Measurements from ENCODE around the gene C18orf54. TPM values are rescaled to one million over a fixed set of nuclear protein-coding genes. Genes with fewer than 3 reads are reported as not detected.

Gene C18orf54
- total and polyA plus RNA-seq, 2 donors (not counting 3 experiments of a cell fraction or from before 2014, with no cell fraction given) = 4.2 to 21.4 TPM

DNA sequence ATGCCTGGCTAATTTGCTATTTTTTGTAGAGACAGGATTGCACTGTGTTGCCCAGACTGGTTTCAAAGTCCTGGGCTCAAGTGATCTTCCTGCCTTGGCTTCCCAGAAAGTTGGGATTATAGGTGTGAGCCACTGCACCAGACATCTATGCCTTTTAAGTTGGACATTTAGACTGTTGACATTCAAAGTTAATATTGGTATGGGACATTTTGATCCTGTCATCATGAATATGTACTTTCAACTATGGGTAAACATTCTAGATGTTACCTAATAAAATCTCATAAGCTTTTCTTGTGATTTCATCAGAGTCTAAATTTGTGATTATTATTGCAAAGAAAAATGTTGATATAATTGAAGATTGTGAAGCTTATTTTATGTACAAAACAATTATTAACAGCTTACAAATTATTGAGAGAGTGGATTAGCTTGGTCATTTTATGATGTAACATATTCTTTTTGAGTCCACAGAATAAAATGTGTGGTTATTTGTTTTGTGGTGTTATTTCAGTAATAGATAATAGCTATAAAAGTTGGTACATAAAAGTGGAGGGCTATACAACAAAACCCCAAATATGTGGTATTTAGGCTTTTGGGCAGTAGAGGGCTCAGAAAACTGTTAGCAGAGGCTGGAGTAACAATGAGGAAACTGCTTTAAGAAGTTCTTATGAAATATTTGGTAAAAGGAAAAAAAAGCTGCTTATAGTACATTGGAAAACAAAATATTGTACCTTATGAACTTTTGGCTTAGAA, 41.5 kb upstream of the C18orf54 start:
- FAIRE-seq = no peak
- Histone ChIP-seq H3K9me3 (replicated peaks; ENCODE audit: control insufficient read depth, insufficient read depth, low read length) (no peaks in the 10 kb centered on the region), H3K36me3 (ENCODE audit: control insufficient read depth in 2 of 2, extremely low read depth in 1 of 2, insufficient read depth in 2 of 2, low read length in 2 of 2) (no peaks in the 10 kb centered on the region), H3K79me2 (ENCODE audit: control insufficient read depth, insufficient read depth, low read length) (no peaks in the 10 kb centered on the region), H3K4me3 (replicated peaks in 1 of 3; ENCODE audit: insufficient read depth in 1 of 3, low read depth in 1 of 3, low read length in 3 of 3) (no peak overlapping the region), H3K4me1 (ENCODE audit: control insufficient read depth, extremely low read depth, insufficient read depth, low read length) (no peaks in the 10 kb centered on the region), H3K27ac (ENCODE audit: insufficient read depth, low read depth, low read length) (no peak overlapping the region), H4K20me1 (replicated peaks; ENCODE audit: control insufficient read depth, extremely low read depth, insufficient read depth, low read length) (no peaks in the 10 kb centered on the region), H3K9ac (replicated peaks; ENCODE audit: extremely low read depth, insufficient read depth, low read length) (no peak overlapping the region), H3K27me3 (ENCODE audit: control insufficient read depth in 2 of 2, insufficient read depth in 2 of 2, low read length in 2 of 2) (no peaks in the 10 kb centered on the region), H3K4me2 (ENCODE audit: insufficient read depth, low read length) (no peak overlapping the region), H2AFZ (ENCODE audit: low read depth, low read length) (no peak overlapping the region), H3K9me1 (replicated peaks; ENCODE audit: control insufficient read depth, extremely low read depth, insufficient read depth, low read length) (no peaks in the 10 kb centered on the region)
- CTCF ChIA-PET = interaction anchor here (0.9 to 1.8 kb wide), 3 partner anchors 14 to 189 kb away, joined by 3 to 7 read pairs (median 3); no protein-coding TSS in a partner anchor
- TF ChIP-seq POLR2AphosphoS5 (IDR thresholded peaks at IDR 0.05; ENCODE audit: insufficient read depth, low read depth, low read length) (no peak), FOS (IDR thresholded peaks at IDR 0.05; ENCODE audit: borderline replicate concordance, insufficient read depth, low read length) (no peak), POLR2A (IDR thresholded peaks at IDR 0.05; ENCODE audit: low read depth, low read length) (no peak), JUN (IDR thresholded peaks at IDR 0.05; ENCODE audit: borderline replicate concordance, insufficient read depth, insufficient read length, low read depth) (no peak), GATA2 (IDR thresholded peaks at IDR 0.05; ENCODE audit: insufficient read depth, insufficient read length, low read depth, low read length) (no peak), MYC (IDR thresholded peaks at IDR 0.05; ENCODE audit: low read depth, low read length) (no peak)
- TF ChIP-seq, protein P1, sequence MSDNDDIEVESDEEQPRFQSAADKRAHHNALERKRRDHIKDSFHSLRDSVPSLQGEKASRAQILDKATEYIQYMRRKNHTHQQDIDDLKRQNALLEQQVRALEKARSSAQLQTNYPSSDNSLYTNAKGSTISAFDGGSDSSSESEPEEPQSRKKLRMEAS (IDR thresholded peaks at IDR 0.05; ENCODE audit: insufficient read depth, insufficient read length) = no peak
- DNase-seq (ENCODE audit: low read depth, low spot score) = no peak
- intact Hi-C loops (cut with micrococcal nuclease) (no loop called here), dilution Hi-C loops (cut with MboI; ENCODE audit: extremely low pct_ligation_motif_present, low sequenced_read_pairs) (no loop called here)
- no TSS peak for BruUV-seq (replicated peaks)
- POLR2A ChIA-PET = no interaction called here

DNA sequence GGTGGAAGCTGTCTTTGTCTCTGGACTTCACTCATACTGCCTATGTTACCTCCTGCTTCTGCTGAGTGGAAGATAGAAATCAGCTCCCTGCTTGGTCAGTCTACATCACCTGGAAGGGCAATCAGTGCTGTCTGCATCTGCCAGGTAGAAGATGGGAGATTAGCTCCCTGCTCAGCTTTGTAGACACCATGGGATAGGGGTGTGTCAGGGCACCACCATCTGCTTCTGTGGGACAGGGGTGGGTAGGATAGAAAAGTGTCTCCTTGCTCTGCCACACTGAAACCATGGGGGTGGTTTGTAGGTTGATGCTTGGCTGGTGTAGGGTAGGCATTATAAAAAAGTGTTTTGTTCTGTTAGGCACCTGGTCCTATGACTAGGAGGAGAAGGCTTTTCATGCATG, 34.1 kb upstream of the C18orf54 start:
- dilution Hi-C loops (cut with MboI; ENCODE audit: extremely low pct_ligation_motif_present, low sequenced_read_pairs) = no loop called here
- TF ChIP-seq, protein P1 (IDR thresholded peaks at IDR 0.05; ENCODE audit: insufficient read depth, insufficient read length) = no peak
- Histone ChIP-seq H3K4me2 (ENCODE audit: insufficient read depth, low read length) (no peak overlapping the region), H3K9me3 (replicated peaks; ENCODE audit: control insufficient read depth, insufficient read depth, low read length) (no peaks in the 10 kb centered on the region), H3K27me3 (ENCODE audit: control insufficient read depth in 2 of 2, insufficient read depth in 2 of 2, low read length in 2 of 2) (no peaks in the 10 kb centered on the region), H3K36me3 (ENCODE audit: control insufficient read depth in 2 of 2, extremely low read depth in 1 of 2, insufficient read depth in 2 of 2, low read length in 2 of 2) (no peaks in the 10 kb centered on the region), H3K4me1 (ENCODE audit: control insufficient read depth, extremely low read depth, insufficient read depth, low read length) (no peaks in the 10 kb centered on the region), H3K27ac (ENCODE audit: insufficient read depth, low read depth, low read length) (no peak overlapping the region), H3K79me2 (ENCODE audit: control insufficient read depth, insufficient read depth, low read length) (no peaks in the 10 kb centered on the region), H3K4me3 (replicated peaks in 1 of 3; ENCODE audit: insufficient read depth in 1 of 3, low read depth in 1 of 3, low read length in 3 of 3) (no peak overlapping the region), H3K9ac (replicated peaks; ENCODE audit: extremely low read depth, insufficient read depth, low read length) (no peak overlapping the region), H4K20me1 (replicated peaks; ENCODE audit: control insufficient read depth, extremely low read depth, insufficient read depth, low read length) (no peaks in the 10 kb centered on the region), H2AFZ (ENCODE audit: low read depth, low read length) (no peak overlapping the region), H3K9me1 (replicated peaks; ENCODE audit: control insufficient read depth, extremely low read depth, insufficient read depth, low read length) (no peaks in the 10 kb centered on the region)
- FAIRE-seq (no peak), DNase-seq (ENCODE audit: low read depth, low spot score) (no peak)
- ChIA-PET POLR2A (no interaction called here), CTCF (no interaction called here)
- no TSS peak for BruUV-seq (replicated peaks)
- intact Hi-C loops (cut with micrococcal nuclease) = no loop called here

All from endothelial cell of umbilical vein (primary cell).